WI38 (cell line): Measurements from ENCODE around the gene ESR1.

Experiments used
- H3K4me3 ChIP-seq: 2 replicates; pipeline ENCODE4 v1.5.1; 2011; ENCODE audit warnings: low read depth, mild to moderate bottlenecking, control low read depth, low read length
- CTCF ChIP-seq: IDR thresholded peaks from 2 replicates; pipeline ENCODE4 v1.5.1; 2012; ENCODE audit warnings: low read depth, mild to moderate bottlenecking, control low read depth, low read length

ESR1 gene

DNA sequence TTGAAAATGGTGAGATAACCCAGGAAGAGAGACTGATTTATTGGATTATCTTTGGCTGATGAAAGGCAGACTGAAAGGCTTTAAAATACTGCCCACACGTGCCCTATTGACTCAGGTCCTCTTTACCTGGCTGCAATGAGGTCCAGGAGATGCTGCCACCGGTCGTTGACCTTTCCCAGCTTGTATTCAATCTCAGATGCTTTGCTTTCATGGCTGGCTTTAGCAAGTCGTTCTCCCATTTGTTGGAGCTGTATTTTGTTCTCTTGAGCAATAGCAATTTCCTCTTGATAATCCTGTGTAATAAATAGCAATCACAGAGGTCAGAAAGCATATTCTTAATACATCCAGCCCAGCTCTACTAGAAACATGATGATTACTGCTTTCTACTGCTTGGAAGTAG, 368.8 kb downstream of the ESR1 start:
- TF ChIP-seq CTCF: no peak

More for the DNA sequence above, 368.8 kb downstream of the ESR1 start:
- no peak overlapping the region for H3K4me3 ChIP-seq
